ENCODE data around the gene OGFOD3.
"Not testable (repeated sequence)": the region's sequence is repeated elsewhere in the genome, so short reads cannot be mapped to it uniquely, and the experiment has no call there.

The OGFOD3 gene

DNA sequence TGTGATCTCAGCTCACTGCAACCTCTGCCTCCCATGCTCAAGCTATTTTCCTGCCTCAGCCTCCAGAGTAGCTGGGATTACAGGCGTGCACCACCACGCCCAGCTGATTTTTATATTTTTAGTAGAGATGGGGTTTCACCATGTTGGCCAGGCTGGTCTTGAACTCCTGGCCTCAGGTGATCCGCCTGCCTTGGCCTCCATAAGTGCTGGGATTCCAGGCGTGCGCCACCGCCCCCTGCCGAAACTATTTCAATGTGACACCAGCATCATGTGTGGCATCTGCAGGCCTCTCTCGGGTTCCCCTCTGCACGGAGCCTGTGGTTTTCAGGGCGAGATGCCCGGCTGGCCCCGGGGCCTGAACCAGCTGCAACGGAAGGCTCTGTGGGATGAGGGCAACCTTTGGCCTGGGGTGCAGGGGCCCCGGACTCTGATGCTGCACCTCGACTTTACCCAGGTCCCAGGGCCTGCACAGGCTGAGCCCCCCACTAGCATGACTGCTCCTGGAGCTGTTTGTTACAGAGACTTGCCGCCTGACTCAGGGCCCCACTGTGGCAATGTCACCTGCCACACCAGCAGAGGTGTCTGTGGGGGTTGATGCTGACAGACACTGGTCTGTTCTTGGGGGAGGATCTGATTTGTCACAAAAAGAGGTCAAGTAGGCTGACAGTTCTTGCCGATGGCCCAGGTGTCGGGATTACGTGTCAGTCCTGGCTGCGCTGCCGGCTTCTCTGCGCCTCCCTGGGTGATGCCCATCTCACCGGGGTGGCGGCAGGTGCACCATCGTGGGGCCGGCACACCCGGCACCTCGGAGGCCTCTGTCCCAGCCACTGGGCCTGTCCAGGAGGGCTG lies 68.0 kb downstream of the OGFOD3 start:
- no peak for DNase-seq

- DNase-seq, result no peak
These were observed 69.1 kb downstream of the OGFOD3 start for GRCh38 chr17:82349287-82349701.

- DNase-seq, result no peak
These were observed 69.5 kb downstream of the OGFOD3 start for GRCh38 chr17:82348866-82349265.

GRCh38 chr17:82348434-82348833 lies 70.0 kb downstream of the OGFOD3 start:
- DNase-seq, result no peak

DNA sequence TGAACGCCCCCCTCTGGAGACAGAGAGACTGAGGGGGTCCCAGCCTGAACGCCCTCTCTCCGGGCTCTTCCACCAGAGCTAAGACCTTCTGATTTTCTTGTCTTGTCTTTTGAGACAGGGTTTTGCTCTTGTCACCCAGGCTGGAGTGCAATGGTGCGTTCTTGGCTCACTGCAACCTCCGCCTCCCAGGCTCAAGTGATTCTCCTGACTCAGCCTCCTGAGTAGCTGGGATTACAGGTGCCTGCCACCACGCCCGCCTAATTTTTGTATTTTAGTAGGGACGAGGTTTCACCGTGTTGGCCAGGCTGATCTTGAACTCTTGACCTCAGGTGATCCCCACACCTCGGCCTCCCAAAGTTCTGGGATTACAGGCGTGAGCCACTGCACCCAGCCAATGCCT lies 70.4 kb downstream of the OGFOD3 start:
- not testable (repeated sequence) for DNase-seq

DNA sequence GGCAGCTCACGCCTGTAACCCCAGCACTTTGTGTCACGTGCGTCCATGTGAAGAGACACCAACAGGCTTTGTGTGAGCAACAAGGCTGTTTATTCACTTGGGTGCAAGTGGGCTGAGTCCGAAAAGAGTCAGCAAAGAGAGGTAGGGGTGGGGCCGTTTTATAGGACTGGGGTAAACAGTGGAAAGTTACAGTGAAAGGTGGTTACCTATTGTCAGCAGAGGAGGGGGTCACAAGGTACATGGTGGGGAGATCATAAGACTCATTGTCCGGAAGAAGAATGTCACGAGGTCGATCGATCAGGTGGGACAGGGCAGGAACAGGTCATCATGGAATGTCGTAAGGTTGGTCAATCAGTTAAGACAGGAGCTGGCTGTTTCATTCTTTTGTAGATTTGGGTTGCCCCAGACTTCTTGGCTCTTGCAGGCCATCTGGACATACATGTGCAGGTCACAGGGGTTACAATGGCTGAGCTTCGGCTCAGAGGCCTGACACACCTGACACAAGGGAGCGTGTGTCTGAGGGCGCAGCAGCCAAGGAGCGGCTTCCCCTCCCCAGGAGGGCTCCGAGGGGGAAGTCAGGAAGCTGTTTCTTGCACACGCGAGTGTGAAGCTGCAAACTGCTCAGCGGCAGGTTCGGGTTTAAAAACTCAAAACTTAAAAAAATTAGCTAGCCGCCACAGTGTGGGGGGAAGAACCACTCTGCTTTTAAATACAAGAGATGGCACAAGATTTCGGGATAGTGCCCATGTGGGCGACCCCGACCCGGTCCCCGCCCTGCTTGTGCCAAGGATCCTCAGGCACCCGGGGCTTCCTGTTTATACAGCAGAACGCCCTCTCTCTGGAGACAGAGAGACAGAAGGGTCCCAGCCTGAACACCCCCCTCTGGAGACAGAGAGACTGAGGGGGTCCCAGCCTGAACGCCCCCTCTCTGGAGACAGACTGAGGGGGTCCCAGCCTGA lies 71.8 kb downstream of the OGFOD3 start:
- no peak for DNase-seq

DNA sequence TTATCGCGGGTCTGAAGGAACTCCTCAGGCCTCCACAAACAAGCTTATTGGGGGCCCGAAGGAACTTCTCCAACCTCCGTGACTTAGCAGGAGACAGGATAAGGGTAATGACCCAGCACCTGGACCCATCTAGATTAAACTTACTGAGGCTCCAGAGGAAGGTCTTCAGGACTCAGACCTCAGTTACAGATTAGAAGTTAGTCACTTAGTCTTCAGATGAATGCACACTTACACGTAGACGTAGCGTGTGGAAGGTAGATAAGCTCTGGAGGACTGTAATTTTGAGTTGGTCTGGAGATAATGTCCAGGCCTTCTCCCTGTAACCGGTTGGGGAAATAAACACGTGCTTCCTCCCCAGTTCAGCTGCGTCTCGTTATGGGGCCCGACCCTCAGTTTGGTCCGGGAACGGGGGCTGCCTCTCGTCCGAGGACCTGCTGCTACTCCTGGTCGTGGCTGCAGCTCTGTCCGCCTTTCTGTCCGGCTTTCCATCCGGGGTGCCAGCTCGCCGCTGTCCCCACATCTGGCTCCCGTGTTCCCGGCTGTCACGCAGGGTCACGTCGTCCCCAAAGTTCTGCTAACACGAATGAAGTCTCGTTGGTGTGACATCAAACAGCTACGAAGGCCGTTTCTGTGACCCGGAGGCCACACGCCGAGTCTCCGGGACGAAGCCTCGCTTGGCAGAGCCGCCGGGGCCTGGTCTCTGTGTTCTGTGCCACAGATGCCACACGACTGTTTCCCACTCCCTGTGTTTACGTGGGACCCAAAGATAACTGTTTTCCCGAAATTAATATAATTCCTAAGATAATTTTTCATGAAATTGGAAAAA lies 73.0 kb downstream of the OGFOD3 start:
- DNase-seq, result no peak

DNA sequence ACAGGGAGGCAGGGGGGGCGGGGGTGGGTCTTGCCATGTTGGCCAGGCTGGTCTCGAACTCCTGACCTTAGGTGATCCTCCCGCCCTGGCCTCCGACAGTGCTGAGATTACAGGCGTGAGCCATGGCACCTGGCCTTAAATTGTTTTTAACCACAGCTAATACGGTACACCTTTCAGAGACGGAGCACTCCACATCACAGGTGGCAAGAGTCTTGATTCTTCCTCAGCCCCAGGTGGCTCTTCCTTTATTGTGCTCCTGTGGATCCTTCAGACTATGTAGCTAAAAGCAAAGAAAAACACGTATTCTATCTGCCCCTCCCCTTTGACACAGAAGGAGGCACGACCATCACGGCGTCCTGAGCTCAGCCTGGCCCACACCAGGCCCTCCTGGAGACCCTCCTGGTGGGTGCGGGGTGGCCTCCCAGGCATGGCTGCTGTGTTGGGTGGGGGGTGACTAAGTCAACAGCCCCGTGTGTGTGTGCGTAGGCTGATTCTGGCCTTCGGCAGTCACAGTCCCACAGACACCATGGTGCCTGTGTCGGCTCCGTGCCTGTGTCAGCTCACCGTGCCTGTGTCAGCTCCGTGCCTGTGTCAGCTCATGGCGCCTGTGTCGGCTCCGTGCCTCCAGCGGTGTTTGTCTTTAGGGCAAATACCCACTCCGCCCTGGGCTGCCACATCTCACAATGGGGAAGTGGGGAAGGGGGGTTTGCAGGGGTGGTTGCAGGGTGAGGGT lies 74.0 kb downstream of the OGFOD3 start:
- no peak for DNase-seq

GRCh38 chr17:82343560-82343959 lies 74.8 kb downstream of the OGFOD3 start:
- DNase-seq, result no peak

GRCh38 chr17:82342361-82343079 lies 75.9 kb downstream of the OGFOD3 start:
- DNase-seq, result no peak

- no peak for DNase-seq
These were observed 78.5 kb downstream of the OGFOD3 start for GRCh38 chr17:82339634-82340580.

Data from NCI-H2171 treated with DMSO at 0.1 percent for 48 hours (cell line).